ENCODE measurements around the gene HSPB9.
A peak's percentile ranks its signal among the peaks of the same experiment; 100 is the strongest.

HSPB9 gene

GRCh38 chr17:42131981-42132432 lies 9.4 kb downstream of the HSPB9 start:
- Histone ChIP-seq H3K27me3 (ENCODE audit: low read length) (no peaks in the 10 kb centered on the region), H3K9me2 (replicated peaks; ENCODE audit: insufficient read depth, low read length) (no peaks in the 10 kb centered on the region), H3F3A (ENCODE audit: insufficient read depth) (peaks cover 26% of the 10 kb centered on the region), H3K9ac (ENCODE audit: low read length) (no peak overlapping the region), H3K27ac (ENCODE audit: low read depth, low read length) (peak overlapping the region; percentile 80), H4K20me1 (ENCODE audit: low read depth, low read length) (peaks cover 13% of the 10 kb centered on the region; the same call in 1 of the 2 replicates), H3K36me3 (ENCODE audit: low read length) (peaks cover 8% of the 10 kb centered on the region), H2AFZ (ENCODE audit: low read depth, low read length, severe bottlenecking) (no peak overlapping the region), H3K4me3 (ENCODE audit: insufficient read depth, low read length, poor library complexity, severe bottlenecking) (no peak overlapping the region), H3K9me3 (ENCODE audit: insufficient read depth, low read length) (no peaks in the 10 kb centered on the region), H3K79me2 (ENCODE audit: insufficient read depth, low read length) (peaks cover 47% of the 10 kb centered on the region), H3K4me2 (ENCODE audit: low read depth, low read length, poor library complexity, severe bottlenecking) (peak overlapping the region; percentile 40)
- TF ChIP-seq CTCF (IDR thresholded peaks at IDR 0.05; ENCODE audit: insufficient read depth, low read length, poor library complexity, severe bottlenecking) = no peak
- no peak for TF ChIP-seq EZH2phosphoT487 (conservative IDR thresholded peaks at IDR 0.05; ENCODE audit: low read length)

GRCh38 chr17:42132941-42133340 lies 10.3 kb downstream of the HSPB9 start:
- no peak overlapping the region for H2AFZ ChIP-seq (ENCODE audit: low read depth, low read length, severe bottlenecking)
- peaks cover 24% of the 10 kb centered on the region for H3F3A ChIP-seq (ENCODE audit: insufficient read depth)
- H3K9me3 ChIP-seq (ENCODE audit: insufficient read depth, low read length) = no peaks in the 10 kb centered on the region
- H3K27ac ChIP-seq (ENCODE audit: low read depth, low read length) = peak overlapping the region; percentile 80
- no peak for TF ChIP-seq CTCF (IDR thresholded peaks at IDR 0.05; ENCODE audit: insufficient read depth, low read length, poor library complexity, severe bottlenecking)
- H3K4me2 ChIP-seq (ENCODE audit: low read depth, low read length, poor library complexity, severe bottlenecking) = peak overlapping the region; percentile 40
- H3K9me2 ChIP-seq (replicated peaks; ENCODE audit: insufficient read depth, low read length) = no peaks in the 10 kb centered on the region
- H3K4me3 ChIP-seq (ENCODE audit: insufficient read depth, low read length, poor library complexity, severe bottlenecking) = no peak overlapping the region
- H3K27me3 ChIP-seq (ENCODE audit: low read length) = no peaks in the 10 kb centered on the region
- H3K79me2 ChIP-seq (ENCODE audit: insufficient read depth, low read length) = peaks cover 54% of the 10 kb centered on the region
- no peaks in the 10 kb centered on the region for H3K36me3 ChIP-seq (ENCODE audit: low read length)
- peaks cover 13% of the 10 kb centered on the region; the same call in 1 of the 2 replicates for H4K20me1 ChIP-seq (ENCODE audit: low read depth, low read length)
- H3K9ac ChIP-seq (ENCODE audit: low read length) = peak overlapping the region; percentile 29

- Histone ChIP-seq H3K9ac (ENCODE audit: low read length) (no peak overlapping the region; the same call in 1 of the 2 replicates), H3K79me2 (ENCODE audit: insufficient read depth, low read length) (peaks cover 60% of the 10 kb centered on the region), H3K9me2 (replicated peaks; ENCODE audit: insufficient read depth, low read length) (no peaks in the 10 kb centered on the region), H3K4me3 (ENCODE audit: insufficient read depth, low read length, poor library complexity, severe bottlenecking) (no peak overlapping the region), H3K9me3 (ENCODE audit: insufficient read depth, low read length) (no peaks in the 10 kb centered on the region), H3K27me3 (ENCODE audit: low read length) (no peaks in the 10 kb centered on the region), H3K27ac (ENCODE audit: low read depth, low read length) (peak overlapping the region; percentile 80), H3F3A (ENCODE audit: insufficient read depth) (peaks cover 24% of the 10 kb centered on the region), H3K4me2 (ENCODE audit: low read depth, low read length, poor library complexity, severe bottlenecking) (peak overlapping the region; percentile 40), H3K36me3 (ENCODE audit: low read length) (no peaks in the 10 kb centered on the region), H4K20me1 (ENCODE audit: low read depth, low read length) (peaks cover 13% of the 10 kb centered on the region; the same call in 1 of the 2 replicates), H2AFZ (ENCODE audit: low read depth, low read length, severe bottlenecking) (no peak overlapping the region)
- no peak for TF ChIP-seq CTCF (IDR thresholded peaks at IDR 0.05; ENCODE audit: insufficient read depth, low read length, poor library complexity, severe bottlenecking)
- no peak for TF ChIP-seq EZH2phosphoT487 (conservative IDR thresholded peaks at IDR 0.05; ENCODE audit: low read length)
These were observed 10.9 kb downstream of the HSPB9 start for GRCh38 chr17:42133461-42134041.

Measured in SU-DHL-6 (cell line).